WTC11 (cell line): Measurements from ENCODE around the gene CARD11.

Experiments
- CDX4 ChIP-seq: fragments of 250-450 bp; sonication (Bioruptor Pico); IDR thresholded peaks from 2 replicates; pipeline ENCODE4 v1.9.0; 2021; ENCODE audit warnings: moderate library complexity, mild to moderate bottlenecking, inconsistent platforms, borderline replicate concordance
- CTCF ChIP-seq: fragments of 200-600 bp; IDR thresholded peaks from 2 replicates; pipeline ENCODE4 v1.8.0; 2022; ENCODE audit warnings: antibody characterized with exemption
- E2F4 ChIP-seq: sonication (generic); formaldehyde crosslinking; IDR thresholded peaks from 2 replicates; pipeline ENCODE4 v1.8.1; 2022; ENCODE audit warnings: low read depth, mild to moderate bottlenecking, moderate library complexity, missing genetic modification reagents, borderline replicate concordance
- MAX ChIP-seq: sonication (generic); formaldehyde crosslinking; IDR thresholded peaks from 2 replicates; pipeline ENCODE4 v1.8.0; 2022; ENCODE audit warnings: mild to moderate bottlenecking, missing genetic modification reagents
- NFYB ChIP-seq: sonication (generic); formaldehyde crosslinking; conservative IDR thresholded peaks from 2 replicates; pipeline ENCODE4 v1.8.0; 2022; ENCODE audit warnings: low read depth, missing genetic modification reagents
- RORB ChIP-seq: fragments of 250-450 bp; sonication (Bioruptor Pico); IDR thresholded peaks from 2 replicates; pipeline ENCODE4 v1.9.0; 2021; ENCODE audit warnings: mild to moderate bottlenecking
- TEAD4 ChIP-seq: sonication (generic); formaldehyde crosslinking; IDR thresholded peaks from 2 replicates; pipeline ENCODE4 v1.8.0; 2022; ENCODE audit warnings: mild to moderate bottlenecking, missing genetic modification reagents
- USF2 ChIP-seq: sonication (generic); formaldehyde crosslinking; IDR thresholded peaks from 2 replicates; pipeline ENCODE4 v1.8.1; 2023; ENCODE audit warnings: mild to moderate bottlenecking, missing genetic modification reagents, moderate library complexity
- ZNF232 ChIP-seq: sonication (generic); formaldehyde crosslinking; IDR thresholded peaks from 2 replicates; pipeline ENCODE4 v1.8.0; 2022; ENCODE audit warnings: mild to moderate bottlenecking, missing genetic modification reagents
- ZNF512 ChIP-seq: sonication (generic); formaldehyde crosslinking; IDR thresholded peaks from 2 replicates; pipeline ENCODE4 v1.8.1; 2022; ENCODE audit warnings: missing genetic modification reagents, borderline replicate concordance

GRCh38 chr7:2886391-2886790 is 157.3 kb downstream of the CARD11 start:
- TF ChIP-seq TEAD4 (CRISPR knock-in tag) (no peak), MAX (CRISPR knock-in tag) (no peak), CTCF (no peak), E2F4 (CRISPR knock-in tag) (no peak), ZNF512 (CRISPR knock-in tag) (no peak), USF2 (CRISPR knock-in tag) (no peak), CDX4 (no peak), ZNF232 (CRISPR knock-in tag) (no peak), RORB (no peak), NFYB (CRISPR knock-in tag) (no peak)
